Activated CD8-positive, alpha-beta memory T cell treated with anti-CD3 and anti-CD28 coated beads for 48 hours (primary cell): Measurements from ENCODE around the gene LYPD4.

Source experiments
- DNase-seq, 3 experiments: peaks; one replicate each; pipeline ENCODE4 v3.0.0-alpha.2; 2020; ENCODE audit warnings: low read depth in 2 of 3, low spot score in 2 of 3

The LYPD4 gene, protein sequence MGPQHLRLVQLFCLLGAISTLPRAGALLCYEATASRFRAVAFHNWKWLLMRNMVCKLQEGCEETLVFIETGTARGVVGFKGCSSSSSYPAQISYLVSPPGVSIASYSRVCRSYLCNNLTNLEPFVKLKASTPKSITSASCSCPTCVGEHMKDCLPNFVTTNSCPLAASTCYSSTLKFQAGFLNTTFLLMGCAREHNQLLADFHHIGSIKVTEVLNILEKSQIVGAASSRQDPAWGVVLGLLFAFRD

DNA sequence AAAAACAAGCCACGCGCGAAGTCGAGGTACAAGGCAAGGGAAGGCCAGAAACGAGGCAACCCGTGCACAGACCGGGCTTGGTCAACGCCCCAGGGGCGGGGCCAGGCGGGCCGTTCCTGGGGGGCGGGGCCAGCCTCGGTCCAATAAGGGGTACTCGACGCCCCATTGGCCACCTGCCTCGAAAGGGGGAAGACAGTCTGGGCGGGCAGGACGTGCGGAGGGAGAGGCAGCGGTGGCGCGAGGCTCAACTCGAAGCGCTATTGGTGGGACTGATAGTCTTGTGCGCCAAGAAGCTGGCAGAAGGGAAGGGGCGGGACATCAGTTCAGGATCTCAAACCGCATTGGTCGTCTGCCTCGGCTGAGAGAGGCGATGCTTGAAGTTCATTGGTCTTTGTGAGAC, at the start of gene LYPD4:
Gene LYPD4 (minus strand): TSS at position 83 of the 400 bp plus-strand sequence. CDS start 5,398 bp downstream, outside the sequence.
- DNase-seq = no peak

DNA sequence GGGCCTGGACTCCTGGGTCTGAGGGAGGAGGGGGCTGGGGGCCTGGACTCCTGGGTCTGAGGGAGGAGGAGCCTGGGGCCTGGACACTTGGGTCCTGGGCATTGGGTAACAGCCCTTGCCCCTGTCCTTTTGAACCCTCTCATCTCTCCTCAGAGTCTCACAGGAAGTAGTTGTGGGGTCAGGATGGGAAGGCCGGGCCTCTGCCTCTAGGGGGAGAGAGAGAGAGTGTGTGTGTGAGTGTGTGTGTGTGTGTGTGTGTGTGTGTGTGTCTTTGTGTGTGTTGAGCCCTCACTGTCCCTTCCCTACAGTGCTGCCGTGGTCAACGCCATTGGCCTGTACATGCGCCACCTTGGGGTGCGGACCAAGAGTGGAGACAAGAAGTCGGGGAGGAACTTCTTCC, 49.4 kb upstream of the LYPD4 start:
- no peak for DNase-seq

DNA sequence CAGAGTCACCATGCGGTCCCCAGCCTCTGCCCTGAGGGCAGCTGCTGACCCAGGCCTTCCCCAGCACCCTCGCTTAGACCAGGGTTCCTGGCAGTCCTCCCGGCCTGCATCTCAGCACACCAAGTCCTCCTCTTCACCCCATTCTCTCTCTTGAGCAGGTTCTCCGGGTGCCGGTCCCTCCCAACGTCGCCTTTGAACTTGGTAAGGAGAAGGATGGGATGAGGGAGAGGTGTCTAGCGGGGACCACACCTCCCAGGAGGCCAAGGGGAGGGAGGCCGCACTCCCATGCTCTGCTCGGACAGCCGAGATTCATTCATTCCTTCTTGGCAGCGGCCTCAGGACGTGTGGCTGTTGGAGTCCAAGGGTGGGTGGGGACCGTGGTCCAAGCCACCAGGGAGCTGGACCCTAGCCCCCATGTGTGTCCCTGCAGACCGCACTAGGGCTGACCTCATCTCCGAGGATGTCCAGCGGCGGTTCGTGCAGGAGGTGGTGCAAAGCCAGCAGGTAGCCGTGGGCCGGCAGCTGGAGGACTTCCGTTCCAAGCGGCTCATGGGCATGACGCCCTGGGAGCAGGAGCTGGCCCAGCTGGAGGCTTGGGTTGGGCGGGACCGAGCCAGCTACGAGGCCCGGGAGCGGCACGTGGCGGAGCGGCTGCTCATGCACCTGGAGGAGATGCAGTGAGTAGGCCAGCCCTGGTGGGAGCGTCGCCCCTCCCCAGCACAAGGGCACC, 47.9 kb upstream of the LYPD4 start:
- no peak for DNase-seq

- no peak for DNase-seq
These were observed 46.5 kb upstream of the LYPD4 start for GRCh38 chr19:41890936-41891335.

DNA sequence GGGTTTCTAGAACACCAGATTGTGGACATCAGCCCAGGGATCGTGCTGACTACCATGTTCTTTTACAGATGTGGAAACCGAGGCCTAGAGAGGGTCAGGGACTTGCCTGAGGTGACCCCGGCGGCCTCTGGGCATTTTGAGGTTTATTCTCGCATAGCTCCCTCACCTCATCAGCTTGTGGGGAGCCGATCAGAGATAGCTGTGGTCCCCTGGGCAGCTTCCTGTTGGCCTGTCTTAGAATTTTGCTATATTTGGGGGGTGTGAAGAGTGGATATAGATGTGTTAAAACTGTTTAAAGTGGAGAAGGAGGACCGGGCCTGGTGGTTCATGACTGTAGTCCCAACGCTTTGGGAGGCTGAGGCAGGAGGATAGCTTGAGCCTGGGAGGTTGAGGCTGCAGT, 45.4 kb upstream of the LYPD4 start:
- no peak for DNase-seq

DNA sequence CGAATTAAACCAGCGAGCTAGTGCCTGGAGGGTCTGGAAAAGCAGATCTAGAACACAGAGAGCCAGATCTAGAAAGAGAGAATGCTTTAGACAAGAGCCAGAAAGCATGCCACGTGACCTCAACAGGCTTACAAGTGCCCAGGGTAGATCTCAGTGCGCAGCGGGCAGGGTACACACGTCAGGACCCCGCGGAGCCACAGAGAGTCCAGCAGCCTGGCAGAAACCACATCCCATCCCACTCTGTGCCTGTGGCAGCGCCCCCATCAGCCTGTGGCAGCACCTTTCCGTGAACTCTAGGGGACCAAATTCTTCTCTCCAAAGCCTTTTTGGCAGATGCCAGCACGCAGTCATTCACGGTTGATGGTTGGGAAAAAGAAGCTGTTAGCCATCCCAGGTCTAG, 44.4 kb upstream of the LYPD4 start:
- DNase-seq = no peak

- peak; percentile 66 to 80 (median 79) for DNase-seq
These were observed 43.4 kb upstream of the LYPD4 start for GRCh38 chr19:41887711-41888382.

- DNase-seq = no peak
These were observed 42.6 kb upstream of the LYPD4 start for GRCh38 chr19:41886761-41887710.

GRCh38 chr19:41883821-41884733, 39.6 kb upstream of the LYPD4 start:
- DNase-seq = peak; percentile 80 to 88 (median 83)

GRCh38 chr19:41883463-41883820, 39.0 kb upstream of the LYPD4 start:
- no peak for DNase-seq

DNA sequence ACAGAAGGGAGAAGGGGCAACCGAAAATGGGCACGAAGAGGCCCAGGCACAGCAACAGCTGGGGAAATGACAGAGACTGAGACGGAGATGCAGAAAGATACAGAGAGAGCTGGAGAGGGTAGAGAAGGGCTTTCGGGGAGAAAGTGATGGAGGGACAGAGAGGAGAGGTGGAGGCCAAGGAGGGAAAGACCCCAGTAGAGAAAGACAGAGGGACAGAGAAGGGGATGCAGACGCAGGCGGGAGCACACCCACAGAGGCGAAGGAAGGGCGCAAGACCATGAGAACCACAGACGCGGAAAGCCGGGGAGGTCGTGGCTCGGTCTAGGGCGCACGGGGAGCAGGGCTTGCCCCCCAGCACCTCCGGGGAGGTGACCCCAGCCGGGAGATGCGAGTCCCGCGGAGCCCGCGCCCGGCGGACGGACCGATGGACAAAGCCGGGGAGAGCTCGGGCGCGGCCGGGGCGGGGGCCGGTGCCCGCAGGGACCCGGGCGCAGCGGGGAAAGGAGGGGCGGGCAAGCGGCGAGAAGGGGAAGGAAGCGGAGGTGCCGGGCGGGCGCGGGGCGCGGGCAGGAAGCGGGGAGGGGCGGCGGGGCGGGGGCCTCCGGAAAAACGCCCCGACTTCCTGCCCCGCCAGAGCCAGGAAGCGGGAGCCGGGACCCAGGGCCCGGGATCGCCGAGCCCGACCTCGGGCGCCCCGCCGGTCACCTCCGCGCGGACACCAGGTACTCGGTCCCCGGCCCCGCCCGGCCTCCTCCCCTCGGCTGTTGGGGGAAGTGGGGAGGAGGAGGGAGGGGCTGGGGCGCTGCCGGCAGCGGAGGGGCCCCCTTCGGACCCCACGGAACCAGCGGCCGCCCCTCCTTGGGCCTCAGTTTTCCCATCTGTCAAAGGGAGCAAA, 38.3 kb upstream of the LYPD4 start, which contains the start of gene ARHGEF1:
Gene ARHGEF1 (plus strand): TSS at position 617 of the 895 bp plus-strand sequence. CDS start 4,899 bp downstream, outside the sequence.
- DNase-seq = no peak

- DNase-seq = no peak
These were observed 35.8 kb upstream of the LYPD4 start for GRCh38 chr19:41880329-41880708.

GRCh38 chr19:41879670-41880328, 35.3 kb upstream of the LYPD4 start:
- no peak for DNase-seq

DNA sequence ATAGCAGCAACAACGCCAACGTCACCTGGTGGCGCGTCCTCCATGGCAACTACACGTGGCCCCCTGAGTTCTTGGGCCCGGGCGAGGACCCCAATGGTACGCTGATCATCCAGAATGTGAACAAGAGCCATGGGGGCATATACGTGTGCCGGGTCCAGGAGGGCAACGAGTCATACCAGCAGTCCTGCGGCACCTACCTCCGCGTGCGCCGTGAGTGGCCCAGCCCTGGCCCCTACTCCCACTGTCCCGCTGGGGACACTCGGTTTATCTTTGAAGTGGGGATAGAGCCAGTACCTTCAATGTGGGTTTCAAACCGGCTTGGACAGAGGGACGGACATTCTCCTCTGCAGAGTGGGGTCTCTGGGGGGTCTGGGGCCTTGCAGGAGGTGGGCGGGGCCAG, 34.6 kb upstream of the LYPD4 start:
- no peak for DNase-seq

GRCh38 chr19:41877916-41878905, 33.7 kb upstream of the LYPD4 start:
- no peak for DNase-seq

- DNase-seq = no peak
These were observed 32.7 kb upstream of the LYPD4 start, which contains the start of gene CD79A for GRCh38 chr19:41876847-41877832. Gene CD79A, plus strand, starts transcription at chr19:41877279. Its CDS starts 26 bp downstream, at chr19:41877305.
